ENCODE results near the gene EPN1.

- TF ChIP-seq CTCF (conservative IDR thresholded peaks at IDR 0.05 in 1 of 2, IDR thresholded peaks at IDR 0.05 in 1 of 2; ENCODE audit: low read depth in 1 of 2, low read length in 2 of 2): no peak
- no peak for TF ChIP-seq EZH2 (IDR thresholded peaks at IDR 0.05; ENCODE audit: low read length, missing control alignments)
Measured at GRCh38 chr19:55688422-55689218, 13.6 kb downstream of the EPN1 start.

All from fibroblast of lung (primary cell).